Measurements from ENCODE around the gene THBS3. TPM values are rescaled to one million over a fixed set of nuclear protein-coding genes. Genes with fewer than 3 reads are reported as not detected.

THBS3 gene
- total and polyA plus RNA-seq, 12 donors = 3.8 to 23.5 (median 6.4) TPM

- intact Hi-C loops (cut with DNase I) = loop anchor here in 5 of 10 donors (2.0 to 10.0 kb wide), 4 partner anchors 44 to 49 kb away; no protein-coding TSS in a partner anchor
- peak overlapping the region in 1 of 10 donors; percentile 36 for H3K27ac ChIP-seq
- no peak for ATAC-seq
- H3K36me3 ChIP-seq = no peaks in the 10 kb centered on the region
- no peaks in the 10 kb centered on the region for H3K9me3 ChIP-seq
- H3K4me3 ChIP-seq = peak overlapping the region in 1 of 10 donors; percentile 46
- WGBS, 2 donors = 96 to 98% methylated on average over 9 of the region's 9 CpGs
- no peak for TF ChIP-seq CTCF (IDR thresholded peaks at IDR 0.05)
- H3K4me1 ChIP-seq = peaks cover 2 to 36% (median 14%) of the 10 kb centered on the region in 9 donors
- DNase-seq = no peak
- H3K27me3 ChIP-seq = peaks cover 7 to 28% (median 19%) of the 10 kb centered on the region in 7 donors
Observed at GRCh38 chr1:155177918-155178281, 29.8 kb downstream of the THBS3 start.

GRCh38 chr1:155177192-155177917 lies 30.3 kb downstream of the THBS3 start:
- intact Hi-C loops (cut with DNase I) = loop anchor here in 5 of 10 donors (2.0 to 10.0 kb wide), 4 partner anchors 45 to 50 kb away; no protein-coding TSS in a partner anchor
- 81 to 82% methylated on average over 11 of the region's 11 CpGs for WGBS, 2 donors
- no peak for TF ChIP-seq CTCF (IDR thresholded peaks at IDR 0.05)
- Histone ChIP-seq H3K4me1 (peaks cover 3 to 39% (median 17%) of the 10 kb centered on the region in 9 donors), H3K4me3 (no peak overlapping the region), H3K27ac (no peak overlapping the region), H3K9me3 (no peaks in the 10 kb centered on the region), H3K27me3 (peaks cover 7 to 28% (median 19%) of the 10 kb centered on the region in 7 donors), H3K36me3 (no peaks in the 10 kb centered on the region)
- DNase-seq (no peak), ATAC-seq (no peak)

- peak; percentile 86 to 97 (median 93) for TF ChIP-seq CTCF (IDR thresholded peaks at IDR 0.05)
- peaks cover 0 to 3% (median 0%) of the 10 kb centered on the region in 9 donors for H3K36me3 ChIP-seq
- DNase-seq (peak; percentile 79 to 84), ATAC-seq (peak; percentile 36 to 50 (median 44))
- 61 to 62% methylated on average over 8 of the region's 8 CpGs for WGBS, 2 donors
- peaks cover 5 to 46% (median 24%) of the 10 kb centered on the region in 9 donors for H3K4me1 ChIP-seq
- H3K27me3 ChIP-seq = peaks cover 7 to 28% (median 19%) of the 10 kb centered on the region in 7 donors
- no peaks in the 10 kb centered on the region for H3K9me3 ChIP-seq
- intact Hi-C loops (cut with DNase I) = loop anchor here in 6 of 10 donors (1.0 to 10.0 kb wide), 5 partner anchors 46 to 51 kb away; no protein-coding TSS in a partner anchor
- no peak overlapping the region for H3K27ac ChIP-seq
- no peak overlapping the region for H3K4me3 ChIP-seq
Observed at GRCh38 chr1:155176544-155177071, 31.1 kb downstream of the THBS3 start.

- Histone ChIP-seq H3K4me1 (peaks cover 5 to 47% (median 24%) of the 10 kb centered on the region in 9 donors), H3K9me3 (no peaks in the 10 kb centered on the region), H3K27ac (no peak overlapping the region), H3K4me3 (no peak overlapping the region), H3K27me3 (peaks cover 7 to 28% (median 19%) of the 10 kb centered on the region in 7 donors), H3K36me3 (peaks cover 0 to 10% (median 0%) of the 10 kb centered on the region in 9 donors)
- no peak for ATAC-seq
- WGBS, 2 donors = 86 to 92% methylated on average over 9 of the region's 9 CpGs
- intact Hi-C loops (cut with DNase I) = loop anchor here in 6 of 10 donors (1.0 to 10.0 kb wide), 5 partner anchors 46 to 51 kb away; no protein-coding TSS in a partner anchor
- no peak for TF ChIP-seq CTCF (IDR thresholded peaks at IDR 0.05)
- no peak for DNase-seq
Observed at GRCh38 chr1:155175927-155176371, 31.7 kb downstream of the THBS3 start.
